Muscle of leg (tissue), 11 donors: ENCODE data around the gene KRTAP10-10. TPM values are rescaled to one million over a fixed set of nuclear protein-coding genes. Genes with fewer than 3 reads are reported as not detected.
"Not testable (repeated sequence)": the region's sequence is repeated elsewhere in the genome, so short reads cannot be mapped to it uniquely, and the experiment has no call there.

ENCODE experiments used
- DNase-seq: peaks from one replicate; pipeline ENCODE4 v3.0.0; 2013
- H3K27ac ChIP-seq: one replicate; pipeline ENCODE4 v1.5.1; 2013; ENCODE audit warnings: mild to moderate bottlenecking, low read length, control low read depth
- H3K27me3 ChIP-seq: one replicate; pipeline ENCODE4 v1.6.1; 2013; ENCODE audit warnings: low read length; ENCODE audit not compliant: control insufficient read depth, insufficient read depth
- H3K36me3 ChIP-seq: one replicate; pipeline ENCODE4 v1.6.1; 2013; ENCODE audit warnings: low read length; ENCODE audit not compliant: control insufficient read depth, insufficient read depth
- H3K4me1 ChIP-seq: one replicate; pipeline ENCODE4 v1.6.1; 2013; ENCODE audit warnings: low read length; ENCODE audit not compliant: control insufficient read depth, insufficient read depth
- H3K4me3 ChIP-seq: one replicate; pipeline ENCODE4 v1.5.1; 2013; ENCODE audit warnings: low read length, control low read depth
- H3K9me3 ChIP-seq: replicated peaks from 2 replicates; pipeline ENCODE4 v1.6.1; 2013; ENCODE audit warnings: low read depth, low read length; ENCODE audit not compliant: control insufficient read depth
- WGBS: methylation state at CpG from one replicate; pipeline ENCODE4 v1.1.5; 2013; ENCODE audit warnings: missing lambda C conversion rate; ENCODE audit not compliant: insufficient coverage; 5-methylcytosine and 5-hydroxymethylcytosine counted together
- polyA plus RNA-seq, 8 donors: library from polyadenylated mRNA; unstranded; fragments of 120-200 nt; gene quantifications; one replicate each; pipeline versions ENCODE4 v1.2.1 to v1.2.3, GENCODE V29; 2013; ENCODE audit warnings: inconsistent platforms in 1 of 8, low replicate concordance in 1 of 8; ENCODE audit not compliant: insufficient read length in 8 of 8, insufficient read depth in 1 of 8
- total RNA-seq: library from RNA; stranded (reverse); fragments of 120-200 nt; gene quantifications from one replicate; pipeline ENCODE4 v1.2.4, GENCODE V29; 2013

The KRTAP10-10 gene
- total and polyA plus RNA-seq, 9 donors, result not detected

DNA sequence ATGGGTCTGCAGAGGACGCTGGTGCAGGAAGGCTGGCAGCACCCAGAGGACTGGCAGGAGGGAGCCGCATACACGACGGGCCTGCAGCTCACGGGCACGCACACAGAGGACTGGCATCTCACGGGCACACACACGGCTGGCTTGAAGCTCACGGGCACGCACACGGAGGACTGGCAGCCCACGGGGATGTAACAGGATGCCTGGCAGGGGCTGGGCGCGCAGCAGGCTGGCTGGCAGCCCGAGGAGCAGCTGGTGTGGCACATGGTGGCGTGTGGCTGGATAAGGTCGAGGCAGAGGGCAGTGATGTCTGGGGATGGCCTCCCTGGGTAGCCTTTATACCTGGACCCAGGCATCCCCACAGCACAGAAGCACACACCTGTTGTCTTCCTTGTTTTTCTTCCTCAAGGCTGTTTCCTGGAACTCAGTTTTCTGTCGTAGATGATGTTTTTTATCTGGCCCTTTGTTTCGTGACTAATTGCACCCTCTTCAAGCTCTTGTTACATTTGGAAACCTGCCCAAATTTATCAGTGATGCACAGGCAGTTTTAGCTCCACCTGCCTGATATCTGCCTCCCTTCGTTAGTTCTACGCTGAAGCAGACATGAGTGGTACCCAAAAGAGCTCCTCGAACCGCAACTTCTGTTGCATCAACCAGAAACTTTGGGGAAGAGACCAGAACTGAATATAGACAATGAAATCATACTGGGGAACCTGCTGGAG lies 44.9 kb downstream of the KRTAP10-10 start, which contains the start of gene KRTAP12-1:
Gene KRTAP12-1, minus strand, starts transcription at position 303 of the 719 bp plus-strand sequence. Its CDS starts 40 bp downstream, at position 263.
- Histone ChIP-seq H3K27ac (no peak within 1 kb of the TSS), H3K9me3 (no peaks in the 10 kb centered on the region), H3K36me3 (no peaks in the 10 kb centered on the region), H3K27me3 (peaks cover 40% of the 10 kb centered on the region), H3K4me1 (peaks cover 9% of the 10 kb centered on the region), H3K4me3 (no peak within 1 kb of the TSS)
- no peak for DNase-seq
- WGBS, result 80% methylated on average over 21 of the region's 23 CpGs

DNA sequence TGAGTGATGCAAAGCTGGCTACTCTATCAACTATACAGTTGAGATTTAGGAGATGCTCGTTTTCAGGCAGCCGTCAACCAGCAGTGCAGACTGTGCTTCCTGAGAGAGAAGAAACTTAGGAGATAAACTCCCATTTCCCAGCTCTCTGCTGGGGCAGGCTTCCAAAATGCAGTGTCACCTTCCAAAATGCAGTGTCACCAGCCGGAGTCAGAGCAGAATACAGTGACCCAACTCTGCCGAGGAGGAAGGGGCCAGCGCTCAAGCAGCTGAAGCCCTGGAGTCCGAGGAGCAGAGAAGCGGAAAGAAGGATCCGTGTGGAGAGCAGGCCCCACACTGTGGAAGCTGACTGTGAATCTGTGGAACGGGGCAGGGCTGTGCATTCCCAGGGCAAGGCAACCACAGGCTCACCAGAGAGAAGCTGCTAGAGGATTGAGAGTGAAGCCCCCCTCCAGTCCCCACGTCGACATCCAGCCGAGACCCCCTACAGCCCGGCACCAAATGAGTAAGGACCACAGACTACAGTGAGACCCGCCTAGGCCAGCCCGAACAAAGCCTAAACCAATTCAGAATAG lies 45.5 kb downstream of the KRTAP10-10 start:
- H3K4me1 ChIP-seq, result peaks cover 16% of the 10 kb centered on the region
- no peak for DNase-seq
- H3K27ac ChIP-seq, result no peak overlapping the region
- 82% methylated on average over 12 of the region's 15 CpGs for WGBS
- peaks cover 43% of the 10 kb centered on the region for H3K27me3 ChIP-seq
- H3K4me3 ChIP-seq, result no peak overlapping the region
- H3K9me3 ChIP-seq, result no peaks in the 10 kb centered on the region
- no peaks in the 10 kb centered on the region for H3K36me3 ChIP-seq

DNA sequence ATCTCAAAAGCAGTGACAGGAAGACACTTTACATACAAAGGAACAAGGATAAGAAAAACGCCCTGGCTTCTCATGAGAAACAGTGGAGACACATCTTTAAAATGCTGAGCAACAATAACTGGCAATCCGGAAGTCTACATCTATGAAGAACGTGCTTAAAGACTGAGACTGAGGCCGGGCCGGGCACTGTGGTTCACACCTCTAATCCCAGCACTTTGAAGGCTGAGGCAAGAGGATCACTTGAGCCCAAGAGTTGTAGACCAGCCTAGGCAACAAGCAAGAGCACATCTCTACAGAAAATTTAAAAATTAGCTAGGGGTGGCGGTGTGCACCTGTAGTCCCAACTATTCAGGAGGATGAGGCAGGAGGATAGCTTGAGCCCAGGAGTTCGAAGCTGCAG lies 46.9 kb downstream of the KRTAP10-10 start:
- 90% methylated on average over 5 of the region's 7 CpGs for WGBS
- no peaks in the 10 kb centered on the region for H3K36me3 ChIP-seq

DNA sequence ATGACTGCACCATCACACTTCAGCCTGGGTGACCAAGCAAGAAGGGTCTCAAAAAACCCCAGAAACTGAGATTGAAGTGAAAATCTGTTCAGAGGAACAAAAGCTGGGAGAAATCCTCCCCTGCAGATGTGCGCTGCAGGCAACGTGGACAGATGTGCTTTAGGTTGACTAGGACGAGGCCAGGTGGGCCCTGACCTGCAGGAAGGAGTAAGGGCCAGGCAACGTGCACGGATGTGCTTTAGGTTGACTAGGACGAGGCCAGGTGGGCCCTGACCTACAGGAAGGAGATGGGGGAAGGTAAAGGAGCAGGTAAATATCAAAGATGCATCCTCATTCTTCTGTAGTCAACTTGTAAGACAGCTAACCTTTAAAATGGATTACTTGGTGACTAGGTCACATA lies 47.3 kb downstream of the KRTAP10-10 start:
- Histone ChIP-seq H3K27ac (no peak overlapping the region), H3K27me3 (peaks cover 51% of the 10 kb centered on the region), H3K36me3 (no peaks in the 10 kb centered on the region), H3K4me1 (peaks cover 17% of the 10 kb centered on the region), H3K9me3 (no peaks in the 10 kb centered on the region), H3K4me3 (no peak overlapping the region)
- no peak for DNase-seq
- 73% methylated on average over 5 of the region's 6 CpGs for WGBS

More for the DNA sequence above, 46.9 kb downstream of the KRTAP10-10 start:
- Histone ChIP-seq H3K4me1 (peaks cover 17% of the 10 kb centered on the region), H3K27me3 (peaks cover 51% of the 10 kb centered on the region), H3K27ac (no peak overlapping the region), H3K9me3 (no peaks in the 10 kb centered on the region), H3K4me3 (no peak overlapping the region)
- no peak for DNase-seq

DNA sequence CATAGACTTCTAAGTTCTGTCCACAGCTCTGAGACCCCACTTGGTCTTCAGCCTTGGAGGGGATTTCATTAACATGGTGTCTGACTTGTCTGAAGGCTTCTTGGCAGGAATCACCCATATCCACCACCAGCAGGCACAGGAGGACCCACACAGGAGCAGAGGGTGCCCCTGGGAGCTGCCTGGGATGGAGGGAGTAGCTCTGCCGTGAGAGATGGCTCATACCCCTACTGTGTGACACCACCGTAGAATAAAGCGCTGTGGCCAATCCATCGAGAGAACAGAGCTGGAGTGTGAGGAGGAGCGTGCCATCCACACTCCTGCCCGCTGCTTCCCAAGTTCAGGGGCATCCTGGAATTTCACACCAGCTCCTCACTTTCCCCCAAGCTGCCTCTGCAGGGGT lies 47.9 kb downstream of the KRTAP10-10 start:
- not testable (repeated sequence) for DNase-seq, H3K4me3 ChIP-seq, H3K36me3 ChIP-seq, H3K27ac ChIP-seq, H3K9me3 ChIP-seq
- Histone ChIP-seq H3K27me3 (peaks cover 51% of the 10 kb centered on the region), H3K4me1 (peaks cover 17% of the 10 kb centered on the region)
- WGBS, result 80% methylated on average over 1 of the region's 6 CpGs

DNA sequence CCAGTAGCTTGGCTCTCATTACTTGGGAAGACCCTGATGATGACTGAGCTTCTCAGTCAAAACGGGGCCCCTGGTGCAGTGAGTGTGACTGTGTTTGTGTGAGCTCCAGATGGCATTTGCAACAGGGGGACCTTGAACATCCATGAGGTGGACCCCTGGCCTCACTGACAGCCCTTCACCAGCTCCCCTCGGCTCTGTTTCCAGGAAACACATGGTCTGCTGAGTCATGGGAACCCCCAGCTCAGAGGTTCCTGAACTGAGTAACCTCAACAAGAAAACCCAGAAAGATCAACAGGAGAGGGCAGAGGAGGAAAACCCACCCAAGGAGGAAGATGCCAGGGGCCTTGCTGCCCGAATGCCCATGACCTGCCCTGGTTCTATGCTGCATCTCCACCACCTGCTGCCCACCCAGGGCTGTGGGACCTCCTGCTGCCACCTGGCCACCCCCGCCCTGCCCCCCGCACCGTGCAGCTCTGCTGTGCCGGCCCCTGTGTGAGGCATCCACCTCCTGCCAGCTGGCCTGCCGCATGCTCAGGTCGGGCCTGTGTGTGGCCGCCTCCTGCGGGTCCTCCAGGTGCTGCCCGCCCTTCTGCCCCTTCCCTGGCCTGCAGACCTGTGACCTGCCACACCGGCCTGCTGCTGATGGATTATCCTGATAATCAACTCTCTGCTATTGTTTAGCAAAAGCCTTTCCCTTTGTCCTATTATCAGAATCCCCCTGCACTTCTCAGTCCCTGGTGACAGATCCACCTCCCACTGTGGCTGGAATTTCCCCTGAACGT lies 49.0 kb downstream of the KRTAP10-10 start:
- Histone ChIP-seq H3K36me3 (no peaks in the 10 kb centered on the region), H3K9me3 (no peaks in the 10 kb centered on the region), H3K27ac (no peak overlapping the region), H3K4me3 (no peak overlapping the region), H3K27me3 (peaks cover 49% of the 10 kb centered on the region), H3K4me1 (peaks cover 17% of the 10 kb centered on the region)
- WGBS, result 48% methylated on average over 12 of the region's 14 CpGs
- no peak for DNase-seq

DNA sequence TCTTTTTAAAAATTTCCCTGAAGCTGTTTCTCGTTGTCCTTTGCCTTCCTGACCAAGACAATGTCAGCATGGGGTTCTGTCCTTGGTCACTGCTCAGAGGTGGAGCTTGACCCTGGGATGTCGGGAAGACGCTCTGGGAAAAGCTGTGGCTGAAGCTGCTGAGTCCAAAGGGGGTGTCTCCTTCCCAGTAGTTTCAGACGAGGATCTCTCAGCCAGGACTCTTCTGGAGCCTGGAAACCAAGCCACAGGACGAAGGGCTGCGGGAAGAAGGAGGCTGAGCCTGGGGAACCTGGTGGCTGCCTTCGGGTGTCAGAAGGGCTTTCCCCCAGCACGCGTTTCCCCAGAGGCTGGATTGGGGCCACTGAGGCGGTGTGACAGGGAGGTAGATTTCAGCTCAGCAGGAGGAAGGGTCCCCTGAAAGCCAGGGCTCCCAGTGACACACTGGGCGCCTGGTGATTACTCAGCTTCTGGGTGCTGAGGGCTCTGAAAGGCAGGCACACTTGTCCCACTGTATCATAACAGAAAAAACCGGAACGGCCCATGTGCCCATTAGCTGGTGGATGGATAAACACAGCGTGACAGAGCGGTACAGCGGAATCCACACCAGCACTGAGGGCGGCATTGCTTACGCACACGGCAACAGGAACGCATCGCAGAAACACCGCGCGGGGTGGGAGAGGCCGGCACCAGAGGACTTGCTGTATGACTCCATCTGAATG lies 49.8 kb downstream of the KRTAP10-10 start:
- Histone ChIP-seq H3K9me3 (no peaks in the 10 kb centered on the region), H3K27me3 (peaks cover 45% of the 10 kb centered on the region), H3K4me1 (peaks cover 16% of the 10 kb centered on the region), H3K36me3 (no peaks in the 10 kb centered on the region), H3K4me3 (no peak overlapping the region), H3K27ac (no peak overlapping the region)
- no peak for DNase-seq
- 62% methylated on average over 24 of the region's 25 CpGs for WGBS

DNA sequence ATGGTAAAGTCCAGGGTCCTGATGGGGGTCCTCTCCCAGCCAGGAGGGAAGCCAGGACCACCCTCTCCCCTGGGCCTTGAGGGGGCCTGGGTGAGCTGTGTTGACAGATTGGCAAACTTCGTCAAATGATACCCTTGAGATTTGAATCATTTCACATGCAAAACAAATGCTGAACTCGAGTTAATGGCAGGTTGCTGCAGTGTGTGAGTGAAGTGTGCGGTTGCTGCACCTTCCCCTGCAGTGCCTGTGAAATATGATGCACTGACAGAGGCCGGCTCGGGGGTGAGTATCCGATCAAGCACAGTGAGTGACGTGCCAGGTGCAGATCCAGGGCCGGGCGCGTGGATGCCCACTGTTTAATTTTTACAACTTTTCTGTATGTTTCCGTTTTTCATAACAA lies 50.5 kb downstream of the KRTAP10-10 start:
- WGBS, result 33% methylated on average over 1 of the region's 11 CpGs
- peak; percentile 37 for DNase-seq

More for the DNA sequence above, 50.5 kb downstream of the KRTAP10-10 start:
- Histone ChIP-seq H3K4me1 (peaks cover 13% of the 10 kb centered on the region), H3K9me3 (peaks cover 4% of the 10 kb centered on the region), H3K27ac (no peak overlapping the region), H3K27me3 (peaks cover 42% of the 10 kb centered on the region), H3K36me3 (no peaks in the 10 kb centered on the region), H3K4me3 (no peak overlapping the region)
